ENCODE measurements around the gene RNF223. TPM values are rescaled to one million over a fixed set of nuclear protein-coding genes. Genes with fewer than 3 reads are reported as not detected.

The RNF223 gene
- total RNA-seq, 1 donor from 2014 or later, result not detected

DNA sequence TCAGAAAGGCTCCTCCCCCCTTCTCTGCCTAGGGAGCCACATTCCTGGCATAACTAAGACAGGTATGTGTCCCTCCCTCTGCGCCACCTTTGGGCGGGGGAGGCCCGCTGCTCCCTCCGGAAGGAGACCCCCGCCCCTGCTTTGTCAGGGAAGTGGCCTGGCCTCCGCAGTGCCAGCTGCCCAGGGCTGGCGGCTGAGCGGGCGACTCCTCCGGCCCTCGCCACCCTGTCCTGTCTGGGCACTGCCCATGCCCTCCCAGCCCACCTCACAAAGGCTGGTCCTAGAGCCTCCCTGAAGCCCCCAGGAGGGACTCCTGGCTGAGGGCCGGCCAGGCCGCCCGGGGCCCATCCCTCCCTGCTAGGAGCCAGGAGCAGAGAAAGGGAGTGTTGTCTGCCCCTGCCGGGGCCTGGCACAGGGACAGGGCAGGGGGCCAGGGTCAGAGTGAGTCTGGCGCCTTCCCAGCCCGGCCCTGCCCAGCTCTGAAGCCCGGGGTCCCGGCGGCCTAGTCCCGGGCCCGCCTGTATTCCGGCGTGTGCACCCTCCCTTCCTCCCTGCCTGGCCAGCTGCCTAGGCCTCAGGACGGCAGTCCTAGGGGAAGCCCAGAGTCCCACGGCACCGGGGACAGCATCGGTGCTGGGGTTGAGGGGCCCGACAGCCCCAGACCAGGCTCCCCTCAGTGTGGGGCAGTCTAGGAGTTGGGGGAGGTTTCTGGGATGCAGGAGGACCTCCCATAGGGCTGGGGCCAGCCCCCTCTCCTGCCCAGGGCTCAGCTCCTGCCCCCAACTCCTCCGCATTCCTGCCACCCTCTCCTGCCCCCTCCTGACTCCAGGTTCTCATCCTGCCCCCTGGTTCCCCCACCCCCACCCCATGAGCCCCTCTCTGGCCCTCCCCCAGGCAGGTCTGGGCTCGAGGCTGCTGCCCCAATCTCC, 49.1 kb downstream of the RNF223 start:
- peak; percentile 43 for DNase-seq

DNA sequence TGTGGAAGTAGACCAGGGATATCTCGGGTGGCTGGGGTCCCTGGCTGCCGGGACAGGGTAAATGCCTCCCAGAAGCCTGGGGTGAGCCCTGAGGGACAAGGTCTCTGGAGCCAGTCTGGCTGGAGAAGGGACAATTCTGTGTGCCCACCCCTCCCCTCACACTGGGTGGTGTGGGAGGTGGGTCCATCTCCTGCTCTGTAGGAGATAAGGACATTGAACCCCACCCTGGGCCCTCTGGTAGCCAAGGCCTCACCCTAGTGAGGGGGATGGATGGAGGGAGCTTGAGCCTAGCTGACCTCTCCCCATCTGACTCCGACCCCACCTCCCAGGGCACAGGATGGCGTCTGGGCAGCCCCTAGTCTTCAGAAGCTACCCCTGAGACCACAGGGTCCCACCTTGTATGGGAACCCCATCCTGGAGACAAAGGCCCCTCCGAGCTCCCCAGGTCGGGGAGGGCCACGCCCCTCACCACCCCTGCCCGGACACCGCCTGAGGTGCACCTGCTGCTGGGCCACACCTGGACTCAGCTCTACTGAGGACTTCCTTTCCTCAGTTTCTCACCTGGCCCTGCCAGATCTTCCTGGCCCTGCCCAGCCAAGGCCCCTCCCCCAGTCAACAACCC, 49.8 kb downstream of the RNF223 start:
- DNase-seq, result no peak

DNA sequence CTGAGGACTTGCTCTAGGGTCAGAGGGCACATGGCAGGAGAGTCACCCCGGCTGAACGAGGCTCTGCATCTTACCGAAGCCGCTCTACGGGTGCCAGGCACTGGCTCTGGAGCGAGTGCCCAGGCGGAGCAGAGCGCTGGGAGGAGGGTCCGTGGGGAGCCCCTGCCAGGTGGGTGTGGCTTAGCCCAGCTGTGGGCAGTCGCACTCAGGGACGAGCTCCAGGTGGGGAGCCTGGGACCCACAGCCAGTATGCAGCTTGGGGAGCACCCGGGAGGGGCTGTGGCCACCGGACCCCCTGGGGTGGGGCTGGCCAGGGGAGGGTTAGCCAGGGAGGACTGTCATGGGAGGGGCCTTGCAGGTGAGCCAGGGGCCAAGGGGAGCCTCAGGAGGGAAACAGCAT, 50.4 kb downstream of the RNF223 start:
- no peak for DNase-seq

DNA sequence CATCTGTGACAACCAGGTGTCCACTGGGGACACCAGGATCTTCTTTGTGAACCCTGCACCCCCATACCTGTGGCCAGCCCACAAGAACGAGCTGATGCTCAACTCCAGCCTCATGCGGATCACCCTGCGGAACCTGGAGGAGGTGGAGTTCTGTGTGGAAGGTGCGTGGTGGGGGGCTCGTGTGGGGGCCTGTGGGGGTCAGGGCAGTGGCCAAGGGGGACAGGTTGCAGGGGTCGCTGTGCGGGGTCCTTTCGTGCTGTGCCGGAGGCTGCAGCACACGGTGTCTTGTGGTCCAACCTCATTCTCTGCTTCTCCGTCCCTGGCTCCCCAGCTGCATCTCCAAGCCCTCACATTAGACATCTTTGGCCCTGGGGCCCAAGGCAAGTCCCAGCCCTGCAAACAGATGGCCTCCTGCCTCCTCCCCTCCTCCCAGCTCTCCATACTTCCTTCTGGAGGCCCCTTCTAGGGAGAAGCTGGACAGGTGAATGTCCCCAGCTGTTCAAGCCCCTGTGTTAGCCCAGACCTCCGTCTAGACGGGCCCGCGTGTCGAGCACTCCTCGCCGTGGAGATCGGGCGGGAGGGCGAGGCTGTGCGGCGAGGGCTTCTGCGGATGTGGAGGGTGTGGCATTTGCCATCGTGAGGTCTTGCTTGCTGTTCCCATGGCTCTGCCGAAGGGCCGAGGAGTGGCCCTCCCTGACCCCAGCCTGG, 51.6 kb downstream of the RNF223 start:
- DNase-seq, result no peak

DNA sequence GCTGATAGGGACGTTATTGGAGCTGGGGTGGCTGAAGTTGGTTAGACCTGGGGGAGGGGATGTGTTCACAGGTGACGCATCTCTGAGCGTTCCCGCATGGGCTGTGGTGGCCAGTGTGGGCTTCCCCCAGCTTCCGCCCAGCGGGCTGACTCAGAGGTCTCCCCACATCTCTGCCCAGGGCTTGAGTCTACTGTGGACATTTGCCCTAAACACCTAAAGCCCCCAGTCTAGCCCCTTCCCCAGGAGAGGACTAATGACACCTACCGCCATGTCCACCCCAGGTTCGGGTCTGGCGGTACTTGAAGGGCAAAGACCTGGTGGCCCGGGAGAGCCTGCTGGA, 52.2 kb downstream of the RNF223 start:
- DNase-seq, result peak; percentile 54

DNA sequence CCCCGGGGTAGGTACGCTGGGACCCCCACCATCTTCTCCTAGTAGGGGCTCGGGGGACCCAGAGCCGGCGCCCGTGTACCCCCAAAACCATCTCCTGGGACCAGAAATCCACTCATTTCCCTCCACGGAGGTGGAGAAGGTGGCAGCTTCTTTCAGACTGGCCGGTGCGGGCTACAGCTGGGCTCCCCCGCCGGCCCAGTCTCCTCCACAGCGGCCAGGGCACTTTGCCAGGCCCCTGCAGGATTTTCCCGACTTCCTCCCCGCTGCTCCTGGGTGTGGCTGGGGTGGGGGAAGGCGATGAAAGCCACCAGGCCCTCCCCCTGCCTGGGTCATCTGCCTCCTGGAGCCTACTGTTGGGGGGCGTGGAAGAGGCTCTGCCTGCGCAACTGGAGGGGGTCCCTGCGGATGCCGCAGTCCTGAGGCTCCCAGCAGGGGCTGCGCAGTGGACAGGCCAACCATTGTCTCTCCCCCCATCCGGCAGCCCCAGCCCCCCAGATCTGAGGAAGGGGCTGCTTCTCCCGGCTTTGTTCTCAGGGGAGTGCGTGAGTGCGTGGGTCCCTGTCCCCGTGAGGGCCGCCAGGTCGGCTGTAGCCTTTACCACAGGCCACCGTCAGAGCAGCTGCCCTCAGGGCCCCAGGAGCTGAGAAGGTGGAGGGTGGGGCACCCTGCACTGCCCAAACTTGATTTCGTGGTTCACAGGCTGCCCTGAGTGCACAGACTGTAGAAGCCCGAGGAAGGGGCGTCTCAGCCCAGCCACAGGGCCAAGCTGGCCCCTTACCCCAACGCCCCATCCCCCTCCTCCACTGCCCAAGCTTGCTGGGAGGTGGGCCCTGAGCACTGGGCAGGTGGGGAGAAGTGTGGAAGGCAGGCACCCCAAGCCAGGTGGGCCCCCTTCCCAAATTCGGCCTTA, 52.8 kb downstream of the RNF223 start:
- peak; percentile 70 for DNase-seq

Other genes with a start within 250 kb of the RNF223 start
- 0.19 and 0.68 TPM in 2 replicates for gene SAMD11, start 150.4 kb downstream of the RNF223 start, total RNA-seq
- 70.5 and 98.0 TPM in 2 replicates for gene NOC2L, start 115.0 kb downstream of the RNF223 start, total RNA-seq
- gene KLHL17, start 113.7 kb downstream of the RNF223 start, total RNA-seq, result 5.4 and 8.0 TPM in 2 replicates
- 0.17 and 0.37 TPM in 2 replicates for gene PLEKHN1, start 107.8 kb downstream of the RNF223 start, total RNA-seq
- not detected in 2 replicates for gene PERM1, start 92.2 kb downstream of the RNF223 start, total RNA-seq
- 49.6 and 76.9 TPM in 2 replicates for gene HES4, start 74.2 kb downstream of the RNF223 start, total RNA-seq
- gene ISG15, start 60.8 kb downstream of the RNF223 start, total RNA-seq, result 75.4 and 122 TPM in 2 replicates
- gene AGRN, start 54.2 kb downstream of the RNF223 start, total RNA-seq, result 102 and 117 TPM in 2 replicates
- gene C1orf159, start 41.8 kb upstream of the RNF223 start, total RNA-seq, result 11.4 and 11.7 TPM in 2 replicates
- not detected in 2 replicates for gene TTLL10, start 99.6 kb upstream of the RNF223 start, total RNA-seq
- gene TNFRSF18, start 132.3 kb upstream of the RNF223 start, total RNA-seq, result 1.0 TPM in 1 of 2 replicates, not detected in the other
- 1.8 and 4.8 TPM in 2 replicates for gene TNFRSF4, start 139.8 kb upstream of the RNF223 start, total RNA-seq
- gene SDF4, start 157.7 kb upstream of the RNF223 start, total RNA-seq, result 122 and 160 TPM in 2 replicates
- gene B3GALT6, start 157.9 kb upstream of the RNF223 start, total RNA-seq, result 36.1 and 46.6 TPM in 2 replicates
- 0.17 and 0.56 TPM in 2 replicates for gene C1QTNF12, start 172.4 kb upstream of the RNF223 start, total RNA-seq
- 57.3 and 62.1 TPM in 2 replicates for gene UBE2J2, start 199.5 kb upstream of the RNF223 start, total RNA-seq
- 0.14 and 1.0 TPM in 2 replicates for gene SCNN1D, start 206.1 kb upstream of the RNF223 start, total RNA-seq
- 16.8 and 30.6 TPM in 2 replicates for gene ACAP3, start 233.6 kb upstream of the RNF223 start, total RNA-seq
- gene PUSL1, start 234.3 kb upstream of the RNF223 start, total RNA-seq, result 11.1 and 13.7 TPM in 2 replicates